ENCODE data around the gene OGFR. TPM values are rescaled to one million over a fixed set of nuclear protein-coding genes. Genes with fewer than 3 reads are reported as not detected.

The OGFR gene
- 14.7 TPM for polyA plus RNA-seq (ENCODE audit: insufficient read length)

- no peak for DNase-seq (ENCODE audit: low read depth)
These were observed at the start of gene OGFR for GRCh38 chr20:62804627-62805154. TSS of gene OGFR (plus strand) at chr20:62804835. CDS start at chr20:62804860, 25 bp downstream.

- no peak for DNase-seq (ENCODE audit: low read depth)
These were observed 49.7 kb upstream of the OGFR start for GRCh38 chr20:62754991-62755356.

GRCh38 chr20:62755817-62756724, 48.6 kb upstream of the OGFR start:
- DNase-seq (ENCODE audit: low read depth) = no peak

GRCh38 chr20:62758226-62758912, 46.3 kb upstream of the OGFR start:
- no peak for DNase-seq (ENCODE audit: low read depth)

GRCh38 chr20:62759981-62760431, 44.6 kb upstream of the OGFR start:
- DNase-seq (ENCODE audit: low read depth) = no peak

- DNase-seq (ENCODE audit: low read depth) = no peak
These were observed 44.2 kb upstream of the OGFR start for GRCh38 chr20:62760471-62760855.

- DNase-seq (ENCODE audit: low read depth) = no peak
These were observed 43.5 kb upstream of the OGFR start for GRCh38 chr20:62760856-62761758.

GRCh38 chr20:62761759-62762131, 42.9 kb upstream of the OGFR start:
- no peak for DNase-seq (ENCODE audit: low read depth)

GRCh38 chr20:62762376-62762775, 42.3 kb upstream of the OGFR start:
- no peak for DNase-seq (ENCODE audit: low read depth)

GRCh38 chr20:62762801-62763368, 41.8 kb upstream of the OGFR start:
- no peak for DNase-seq (ENCODE audit: low read depth)

- no peak for DNase-seq (ENCODE audit: low read depth)
These were observed 41.2 kb upstream of the OGFR start for GRCh38 chr20:62763404-62763803.

- no peak for DNase-seq (ENCODE audit: low read depth)
These were observed 40.3 kb upstream of the OGFR start for GRCh38 chr20:62764156-62764935.

GRCh38 chr20:62765021-62765420, 39.6 kb upstream of the OGFR start:
- no peak for DNase-seq (ENCODE audit: low read depth)

- DNase-seq (ENCODE audit: low read depth) = no peak
These were observed 39.1 kb upstream of the OGFR start for GRCh38 chr20:62765432-62766070.

GRCh38 chr20:62766071-62766450, 38.6 kb upstream of the OGFR start:
- no peak for DNase-seq (ENCODE audit: low read depth)

- DNase-seq (ENCODE audit: low read depth) = no peak
These were observed 37.9 kb upstream of the OGFR start for GRCh38 chr20:62766716-62767115.

- DNase-seq (ENCODE audit: low read depth) = no peak
These were observed 36.4 kb upstream of the OGFR start for GRCh38 chr20:62768234-62768546.

- no peak for DNase-seq (ENCODE audit: low read depth)
These were observed 35.9 kb upstream of the OGFR start for GRCh38 chr20:62768551-62769287.

GRCh38 chr20:62769346-62770071, 35.1 kb upstream of the OGFR start:
- DNase-seq (ENCODE audit: low read depth) = no peak

Measured in forelimb muscle (tissue), 1 donor.